Neuron (in vitro differentiated cells): Measurements from ENCODE around the gene CCDC88C.

Experiments
- H2AFZ ChIP-seq: one replicate; pipeline ENCODE4 v1.6.1; 2013; ENCODE audit warnings: low read depth, mild to moderate bottlenecking, inconsistent platforms, low read length, moderate library complexity
- H3K27me3 ChIP-seq: one replicate; pipeline ENCODE4 v1.6.1; 2013; ENCODE audit warnings: low read length; ENCODE audit not compliant: insufficient read depth
- H3K36me3 ChIP-seq: one replicate; pipeline ENCODE4 v1.6.1; 2013; ENCODE audit warnings: low read length; ENCODE audit not compliant: insufficient read depth
- H3K4me1 ChIP-seq: one replicate; pipeline ENCODE4 v1.6.1; 2013; ENCODE audit warnings: low read length; ENCODE audit not compliant: insufficient read depth
- H3K4me3 ChIP-seq: 2 replicates; pipeline ENCODE4 v1.5.1; 2013; ENCODE audit warnings: mild to moderate bottlenecking, low read length, moderate library complexity
- H3K9me3 ChIP-seq: one replicate; pipeline ENCODE4 v1.6.1; 2013; ENCODE audit warnings: low read length

The CCDC88C gene

GRCh38 chr14:91377700-91378652, 39.6 kb downstream of the CCDC88C start:
- Histone ChIP-seq H3K36me3 (peaks cover 5% of the 10 kb centered on the region), H3K27me3 (no peaks in the 10 kb centered on the region), H3K9me3 (no peaks in the 10 kb centered on the region), H3K4me1 (peaks cover 38% of the 10 kb centered on the region), H2AFZ (no peak overlapping the region), H3K4me3 (no peak overlapping the region)

- H3K4me3 ChIP-seq = no peak overlapping the region
- H3K27me3 ChIP-seq = no peaks in the 10 kb centered on the region
- H3K9me3 ChIP-seq = no peaks in the 10 kb centered on the region
- peaks cover 41% of the 10 kb centered on the region for H3K4me1 ChIP-seq
- peaks cover 5% of the 10 kb centered on the region for H3K36me3 ChIP-seq
- no peak overlapping the region for H2AFZ ChIP-seq
Observed at GRCh38 chr14:91376547-91377477, 40.8 kb downstream of the CCDC88C start.

- H3K4me3 ChIP-seq = no peak overlapping the region
- no peaks in the 10 kb centered on the region for H3K27me3 ChIP-seq
- H3K36me3 ChIP-seq = peaks cover 5% of the 10 kb centered on the region
- peaks cover 41% of the 10 kb centered on the region for H3K4me1 ChIP-seq
- H3K9me3 ChIP-seq = no peaks in the 10 kb centered on the region
- H2AFZ ChIP-seq = no peak overlapping the region
Observed at GRCh38 chr14:91375720-91376452, 41.7 kb downstream of the CCDC88C start.

DNA sequence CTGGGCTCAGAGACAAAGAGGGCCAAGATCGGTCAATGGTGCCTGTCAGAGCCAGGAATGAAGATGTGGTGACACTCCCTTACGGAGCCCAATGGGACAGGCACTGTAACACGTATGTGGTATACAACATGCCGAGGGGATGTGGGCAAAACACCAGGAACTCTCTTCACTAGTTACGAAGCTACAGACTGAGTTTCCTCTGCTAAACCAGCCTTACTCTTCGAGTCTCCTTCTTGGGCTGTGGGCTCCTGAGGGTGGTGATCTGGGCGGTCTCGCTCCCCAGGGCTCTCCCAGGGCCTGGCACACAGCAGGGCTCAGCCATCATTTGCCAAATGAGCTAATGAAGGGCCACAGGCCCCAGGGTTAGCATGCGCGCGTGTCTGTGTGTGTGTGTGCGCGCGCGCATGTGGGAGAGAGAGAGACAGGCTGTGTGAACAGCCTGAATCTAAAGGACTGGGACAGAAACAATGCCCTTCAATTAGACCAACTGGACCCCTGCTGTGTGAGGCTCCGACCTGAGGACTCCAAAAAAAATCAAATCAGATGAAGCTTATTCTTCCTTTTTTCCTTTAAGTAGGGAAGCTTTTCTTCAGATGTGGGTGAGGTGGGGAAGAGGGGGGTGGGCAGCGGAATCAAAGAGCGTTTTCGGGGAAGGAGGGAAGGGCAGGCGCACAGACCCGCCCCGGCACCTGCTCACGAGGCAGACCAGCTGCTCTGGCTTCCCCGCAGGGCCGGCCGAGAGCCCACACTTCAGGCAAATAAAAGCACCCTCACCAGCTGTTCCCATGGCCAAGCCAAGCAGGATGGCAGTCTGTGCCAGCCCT, 42.5 kb downstream of the CCDC88C start:
- Histone ChIP-seq H3K4me1 (peaks cover 41% of the 10 kb centered on the region), H3K27me3 (no peaks in the 10 kb centered on the region), H2AFZ (no peak overlapping the region), H3K36me3 (peaks cover 5% of the 10 kb centered on the region), H3K4me3 (no peak overlapping the region), H3K9me3 (no peaks in the 10 kb centered on the region)

- peaks cover 5% of the 10 kb centered on the region for H3K36me3 ChIP-seq
Observed at GRCh38 chr14:91374287-91374878, 43.2 kb downstream of the CCDC88C start.

GRCh38 chr14:91373591-91374254, 43.9 kb downstream of the CCDC88C start:
- Histone ChIP-seq H3K36me3 (no peaks in the 10 kb centered on the region), H3K4me1 (peaks cover 41% of the 10 kb centered on the region), H2AFZ (no peak overlapping the region), H3K9me3 (no peaks in the 10 kb centered on the region), H3K27me3 (no peaks in the 10 kb centered on the region), H3K4me3 (no peak overlapping the region)

More at GRCh38 chr14:91374287-91374878, 43.2 kb downstream of the CCDC88C start:
- Histone ChIP-seq H3K27me3 (no peaks in the 10 kb centered on the region), H3K4me1 (peaks cover 41% of the 10 kb centered on the region), H3K9me3 (no peaks in the 10 kb centered on the region), H2AFZ (no peak overlapping the region), H3K4me3 (no peak overlapping the region)

- Histone ChIP-seq H2AFZ (no peak overlapping the region), H3K36me3 (no peaks in the 10 kb centered on the region), H3K27me3 (no peaks in the 10 kb centered on the region), H3K4me3 (no peak overlapping the region), H3K4me1 (peaks cover 37% of the 10 kb centered on the region), H3K9me3 (no peaks in the 10 kb centered on the region)
Observed at GRCh38 chr14:91372671-91373495, 44.7 kb downstream of the CCDC88C start.

DNA sequence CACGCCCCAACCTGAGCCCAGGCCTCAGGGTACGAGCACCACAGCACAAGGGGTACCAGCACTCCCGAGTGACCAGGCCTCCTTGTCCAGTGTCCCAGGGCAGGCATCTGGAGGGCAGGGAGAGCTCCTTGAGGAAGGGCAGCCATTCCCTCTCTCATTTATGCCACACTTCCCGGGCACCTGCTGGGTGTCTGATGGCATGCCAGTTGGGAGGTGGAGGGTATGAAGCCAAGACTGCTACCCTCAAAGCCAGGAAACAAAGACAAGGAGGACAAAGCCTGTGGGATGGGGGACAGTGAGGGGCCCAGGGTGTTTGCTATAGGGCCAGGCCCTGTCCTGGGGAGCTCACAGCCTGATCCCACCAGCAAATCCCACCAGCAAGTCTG, 45.6 kb downstream of the CCDC88C start:
- no peaks in the 10 kb centered on the region for H3K9me3 ChIP-seq
- no peak overlapping the region for H2AFZ ChIP-seq
- H3K4me3 ChIP-seq = no peak overlapping the region
- H3K36me3 ChIP-seq = no peaks in the 10 kb centered on the region
- no peaks in the 10 kb centered on the region for H3K27me3 ChIP-seq
- H3K4me1 ChIP-seq = peaks cover 40% of the 10 kb centered on the region

DNA sequence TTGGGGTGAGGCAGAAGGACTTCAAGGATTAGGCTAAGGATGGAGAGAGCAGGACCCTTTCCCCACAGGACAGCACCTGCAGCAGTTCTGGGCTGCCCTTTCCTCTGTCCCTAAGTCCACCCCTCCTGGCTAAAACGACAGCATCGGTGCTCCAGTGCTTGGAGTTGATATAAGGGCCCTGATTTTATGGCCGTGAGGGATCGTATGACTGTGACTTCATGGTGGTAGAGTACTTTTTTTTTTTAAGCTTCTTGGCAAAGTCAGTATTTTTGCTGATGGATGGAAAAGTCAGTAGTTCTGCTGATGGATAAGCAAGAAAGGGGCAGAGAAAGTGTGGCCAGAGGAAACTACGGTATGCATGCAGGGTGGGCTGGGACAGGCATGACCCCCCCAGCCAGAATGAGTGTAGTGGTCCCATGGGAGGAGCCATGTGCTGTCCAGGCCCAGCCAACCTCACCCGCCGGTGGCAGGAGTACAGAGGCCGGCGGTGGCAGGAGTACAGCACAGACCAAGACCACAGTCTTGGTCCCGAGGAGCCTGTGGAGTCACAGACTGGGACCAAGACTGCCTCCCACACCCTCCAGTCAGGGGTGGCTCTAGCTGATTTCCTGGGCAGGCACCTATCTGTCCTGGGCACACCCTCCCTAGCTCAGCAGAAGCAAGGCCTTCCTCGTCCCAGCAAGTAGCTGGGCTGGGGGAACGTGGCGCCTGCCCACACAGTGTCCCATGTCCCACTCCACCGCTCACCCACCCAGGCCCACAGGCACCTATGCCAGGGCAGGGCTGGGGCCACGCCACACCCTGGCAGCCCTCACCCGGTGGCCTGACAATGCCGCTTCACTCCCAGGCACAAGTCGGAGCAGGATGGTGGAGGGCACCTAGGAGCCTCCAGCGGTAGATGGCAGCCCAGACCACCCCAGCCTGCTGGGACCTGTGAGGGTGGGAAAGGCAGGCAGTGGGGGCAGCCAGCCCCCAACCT, 46.3 kb downstream of the CCDC88C start:
- Histone ChIP-seq H3K4me1 (peaks cover 45% of the 10 kb centered on the region), H3K4me3 (no peak overlapping the region), H2AFZ (no peak overlapping the region), H3K27me3 (no peaks in the 10 kb centered on the region), H3K36me3 (no peaks in the 10 kb centered on the region), H3K9me3 (no peaks in the 10 kb centered on the region)
